Upper lobe of left lung (tissue), 4 donors: Measurements from ENCODE around the gene TMEM271.

Source experiments
- CTCF ChIP-seq, 6 experiments: fragments of 450-650 bp in 4 of 6; fragments of 200-600 bp in 2 of 6; sonication (generic) in 2 of 6; IDR thresholded peaks; one replicate each; pipeline ENCODE4 v1.5.1; 2016 to 2019; ENCODE audit warnings: antibody characterized with exemption in 6 of 6
- EP300 ChIP-seq, 4 donors: sonication (generic); formaldehyde crosslinking; IDR thresholded peaks; one replicate each; pipeline ENCODE4 v1.5.1; 2017; ENCODE audit warnings: antibody characterized with exemption in 4 of 4, control low read depth in 2 of 4
- POLR2A ChIP-seq, 4 donors: fragments of 450-650 bp; IDR thresholded peaks; one replicate each; pipeline ENCODE4 v1.5.1; 2016 to 2017; ENCODE audit warnings: antibody characterized with exemption in 4 of 4, mild to moderate bottlenecking in 2 of 4
- POLR2AphosphoS5 ChIP-seq, 2 donors: sonication (generic); formaldehyde crosslinking; IDR thresholded peaks; one replicate each; pipeline ENCODE4 v1.5.1; 2017; ENCODE audit warnings: antibody characterized with exemption in 2 of 2

GRCh38 chr4:530017-530781 is 45.9 kb downstream of the TMEM271 start:
- TF ChIP-seq CTCF (IDR thresholded peaks at IDR 0.05) (no peak), EP300 (IDR thresholded peaks at IDR 0.05) (no peak), POLR2A (IDR thresholded peaks at IDR 0.05) (no peak), POLR2AphosphoS5 (IDR thresholded peaks at IDR 0.05) (no peak)
